AG04449 (cell line): Measurements from ENCODE around the gene BIN1.

Experiments used
- CTCF ChIA-PET: fragments of 350-600 bp; formaldehyde crosslinking; extraction: SDS; loops from one replicate; lab custom pipeline; 2021; ENCODE audit warnings: antibody characterized with exemption; lab: Yijun Ruan, JAX
- POLR2A ChIA-PET: fragments of 400-600, 350-600 bp; formaldehyde crosslinking; extraction: SDS; loops from one replicate; lab custom pipeline; 2020; ENCODE audit warnings: antibody characterized with exemption, inconsistent platforms; lab: Yijun Ruan, JAX
- DNase-seq: peaks from one replicate; pipeline ENCODE4 v3.0.0-alpha.2; 2010; ENCODE audit warnings: low read depth, low spot score
- H3K4me3 ChIP-seq: 2 replicates; pipeline ENCODE4 v1.5.1; 2011; ENCODE audit warnings: low read depth, mild to moderate bottlenecking, control low read depth, low read length
- CTCF ChIP-seq: IDR thresholded peaks from one replicate; pipeline ENCODE4 v1.5.1; 2011; ENCODE audit warnings: mild to moderate bottlenecking, moderate library complexity, low read length, control low read depth, inconsistent platforms; ENCODE audit not compliant: insufficient read depth; ENCODE audit errors: missing control alignments

The BIN1 gene

GRCh38 chr2:127137225-127137624 lies 30.3 kb upstream of the BIN1 start:
- H3K4me3 ChIP-seq, result no peak overlapping the region
- ChIA-PET POLR2A (no interaction called here), CTCF (no interaction called here)
- no peak for DNase-seq
- TF ChIP-seq CTCF, result no peak

GRCh38 chr2:127134833-127135830 lies 28.2 kb upstream of the BIN1 start:
- TF ChIP-seq CTCF, result no peak
- no peak for DNase-seq
- no peak overlapping the region for H3K4me3 ChIP-seq
- ChIA-PET POLR2A (no interaction called here), CTCF (no interaction called here)

GRCh38 chr2:127134235-127134634 lies 27.3 kb upstream of the BIN1 start:
- H3K4me3 ChIP-seq, result no peak overlapping the region
- ChIA-PET POLR2A (no interaction called here), CTCF (interaction anchor here (0.8 kb wide), 1 partner anchor 9 kb away, joined by 3 read pairs; no protein-coding TSS in a partner anchor)
- TF ChIP-seq CTCF, result no peak
- no peak for DNase-seq

- ChIA-PET CTCF (interaction anchor here (0.8 kb wide), 1 partner anchor 10 kb away, joined by 3 read pairs; no protein-coding TSS in a partner anchor), POLR2A (no interaction called here)
- DNase-seq, result no peak
- no peak for TF ChIP-seq CTCF
- no peak overlapping the region for H3K4me3 ChIP-seq
These were observed 26.8 kb upstream of the BIN1 start for GRCh38 chr2:127133793-127134192.

GRCh38 chr2:127130421-127130820 lies 23.5 kb upstream of the BIN1 start:
- TF ChIP-seq CTCF, result no peak
- no peak overlapping the region for H3K4me3 ChIP-seq
- ChIA-PET POLR2A (no interaction called here), CTCF (interaction anchor here (0.7 to 1.9 kb wide), 4 partner anchors 9 to 18 kb away, joined by 3 to 6 read pairs (median 4); no protein-coding TSS in a partner anchor)
- no peak for DNase-seq

GRCh38 chr2:127129937-127130336 lies 23.0 kb upstream of the BIN1 start:
- CTCF ChIA-PET, result interaction anchor here (0.7 to 1.2 kb wide), 3 partner anchors 9 to 17 kb away, joined by 3 to 4 read pairs (median 3); no protein-coding TSS in a partner anchor
- TF ChIP-seq CTCF, result no peak
- DNase-seq, result no peak
- POLR2A ChIA-PET, result no interaction called here
- no peak overlapping the region for H3K4me3 ChIP-seq
